ENCODE results near the gene MAMDC2. TPM values are rescaled to one million over a fixed set of nuclear protein-coding genes. Genes with fewer than 3 reads are reported as not detected.

The MAMDC2 gene
- total RNA-seq, 3 donors from 2014 or later (not counting 1 experiment from before 2014, with no cell fraction given), result 0.10 to 0.32 TPM; not detected in 1

- no peak overlapping the region for H3K27ac Mint-ChIP-seq
- DNase-seq (no peak), ATAC-seq (no peak)
- no peak overlapping the region for H3K4me3 Mint-ChIP-seq
- peaks cover 8 to 27% of the 10 kb centered on the region in 2 donors for H3K27me3 Mint-ChIP-seq (ENCODE audit: low read depth in 2 of 2)
- Histone ChIP-seq H3K4me3 (ENCODE audit: low read length) (no peak overlapping the region), H3K4me1 (ENCODE audit: control insufficient read depth, insufficient read depth, low read length) (no peaks in the 10 kb centered on the region), H3K36me3 (ENCODE audit: control insufficient read depth, insufficient read depth, low read length) (no peaks in the 10 kb centered on the region), H3K27me3 (ENCODE audit: control insufficient read depth, insufficient read depth, low read length) (no peaks in the 10 kb centered on the region), H3K9me3 (ENCODE audit: control insufficient read depth, insufficient read depth, low read length) (no peaks in the 10 kb centered on the region), H3K27ac (ENCODE audit: low read length) (no peak overlapping the region)
- peaks cover 0 to 2% of the 10 kb centered on the region in 2 donors for H3K9me3 Mint-ChIP-seq
- no peaks in the 10 kb centered on the region for H3K36me3 Mint-ChIP-seq
- no CpG with 5 or more reads among the region's 1 CpG for WGBS (ENCODE audit: insufficient coverage)
- intact Hi-C loops (cut with micrococcal nuclease), result no loop called here
- no peak for TF ChIP-seq CTCF (IDR thresholded peaks at IDR 0.05)
- H3K4me1 Mint-ChIP-seq, result no peaks in the 10 kb centered on the region
Measured at GRCh38 chr9:70064496-70064895, 20.8 kb downstream of the MAMDC2 start.

GRCh38 chr9:70065572-70065971 lies 21.9 kb downstream of the MAMDC2 start:
- ATAC-seq, result no peak
- Mint-ChIP-seq H3K4me1 (no peaks in the 10 kb centered on the region), H3K9me3 (peaks cover 0 to 2% of the 10 kb centered on the region in 2 donors), H3K27ac (no peak overlapping the region), H3K36me3 (no peaks in the 10 kb centered on the region), H3K27me3 (ENCODE audit: low read depth in 2 of 2) (peaks cover 8 to 27% of the 10 kb centered on the region in 2 donors), H3K4me3 (no peak overlapping the region)
- Histone ChIP-seq H3K9me3 (ENCODE audit: control insufficient read depth, insufficient read depth, low read length) (no peaks in the 10 kb centered on the region), H3K4me1 (ENCODE audit: control insufficient read depth, insufficient read depth, low read length) (no peaks in the 10 kb centered on the region), H3K27ac (ENCODE audit: low read length) (no peak overlapping the region), H3K4me3 (ENCODE audit: low read length) (no peak overlapping the region), H3K27me3 (ENCODE audit: control insufficient read depth, insufficient read depth, low read length) (no peaks in the 10 kb centered on the region), H3K36me3 (ENCODE audit: control insufficient read depth, insufficient read depth, low read length) (no peaks in the 10 kb centered on the region)
- DNase-seq, result no peak
- WGBS (ENCODE audit: insufficient coverage), result no CpG with 5 or more reads among the region's 2 CpGs
- no peak for TF ChIP-seq CTCF (IDR thresholded peaks at IDR 0.05)
- intact Hi-C loops (cut with micrococcal nuclease), result no loop called here

GRCh38 chr9:70066418-70066817 lies 22.8 kb downstream of the MAMDC2 start:
- Mint-ChIP-seq H3K4me3 (no peak overlapping the region), H3K4me1 (no peaks in the 10 kb centered on the region), H3K27ac (no peak overlapping the region), H3K36me3 (no peaks in the 10 kb centered on the region), H3K27me3 (ENCODE audit: low read depth in 2 of 2) (peaks cover 8 to 34% of the 10 kb centered on the region in 2 donors), H3K9me3 (peaks cover 0 to under 1% of the 10 kb centered on the region in 2 donors)
- TF ChIP-seq CTCF (IDR thresholded peaks at IDR 0.05), result no peak
- no peaks in the 10 kb centered on the region for H3K36me3 ChIP-seq (ENCODE audit: control insufficient read depth, insufficient read depth, low read length)
- intact Hi-C loops (cut with micrococcal nuclease), result no loop called here
- no peaks in the 10 kb centered on the region for H3K4me1 ChIP-seq (ENCODE audit: control insufficient read depth, insufficient read depth, low read length)
- ATAC-seq, result no peak
- no peaks in the 10 kb centered on the region for H3K27me3 ChIP-seq (ENCODE audit: control insufficient read depth, insufficient read depth, low read length)
- DNase-seq, result no peak
- 87% methylated on average over 4 of the region's 4 CpGs for WGBS (ENCODE audit: insufficient coverage)
- no peak overlapping the region for H3K27ac ChIP-seq (ENCODE audit: low read length)
- H3K9me3 ChIP-seq (ENCODE audit: control insufficient read depth, insufficient read depth, low read length), result no peaks in the 10 kb centered on the region
- H3K4me3 ChIP-seq (ENCODE audit: low read length), result no peak overlapping the region

GRCh38 chr9:70066874-70067273 lies 23.2 kb downstream of the MAMDC2 start:
- no peak overlapping the region for H3K4me3 Mint-ChIP-seq
- Histone ChIP-seq H3K27ac (ENCODE audit: low read length) (no peak overlapping the region), H3K36me3 (ENCODE audit: control insufficient read depth, insufficient read depth, low read length) (no peaks in the 10 kb centered on the region), H3K4me1 (ENCODE audit: control insufficient read depth, insufficient read depth, low read length) (no peaks in the 10 kb centered on the region), H3K4me3 (ENCODE audit: low read length) (no peak overlapping the region), H3K9me3 (ENCODE audit: control insufficient read depth, insufficient read depth, low read length) (no peaks in the 10 kb centered on the region), H3K27me3 (ENCODE audit: control insufficient read depth, insufficient read depth, low read length) (no peaks in the 10 kb centered on the region)
- no peak overlapping the region for H3K27ac Mint-ChIP-seq
- H3K4me1 Mint-ChIP-seq, result no peaks in the 10 kb centered on the region
- H3K27me3 Mint-ChIP-seq (ENCODE audit: low read depth in 2 of 2), result peaks cover 8 to 33% of the 10 kb centered on the region in 2 donors
- WGBS (ENCODE audit: insufficient coverage), result 84% methylated on average over 2 of the region's 2 CpGs
- no peaks in the 10 kb centered on the region for H3K36me3 Mint-ChIP-seq
- DNase-seq, result no peak
- intact Hi-C loops (cut with micrococcal nuclease), result no loop called here
- TF ChIP-seq CTCF (IDR thresholded peaks at IDR 0.05), result no peak
- ATAC-seq, result no peak
- H3K9me3 Mint-ChIP-seq, result no peaks in the 10 kb centered on the region

Measured in natural killer cell (primary cell).